IMR-90 (cell line): ENCODE data around the gene ZNF446. TPM values are rescaled to one million over a fixed set of nuclear protein-coding genes. Genes with fewer than 3 reads are reported as not detected.

Experiments
- ATAC-seq: fragments of 200-7000 bp; cut with Tn5 transposase; 2 replicates; pipeline ENCODE4 v1.9.1; 2020; ENCODE audit warnings: low read depth, mild to moderate bottlenecking, moderate library complexity
- BruUV-seq: library from RNA; stranded (reverse); fragments of 400-500 nt; replicated peaks from 2 replicates; lab custom pipeline; 2021; lab: Mats Ljungman, UMichigan
- CTCF ChIA-PET: fragments of 300-600 bp; formaldehyde crosslinking; extraction: SDS; loops from one replicate; lab custom pipeline; 2021; ENCODE audit warnings: antibody characterized with exemption; lab: Yijun Ruan, JAX
- POLR2A ChIA-PET: fragments of 300-600 bp; sonication (Branson Sonifier 250); formaldehyde crosslinking; loops from one replicate; lab custom pipeline; 2022; ENCODE audit warnings: antibody characterized with exemption; ENCODE audit not compliant: unreplicated experiment; lab: Charles Lee
- DNase-seq: peaks from one replicate; pipeline ENCODE4 v3.0.0; 2013
- H2AFZ ChIP-seq: replicated peaks from 2 replicates; pipeline ENCODE3; 2013; ENCODE audit warnings: low read length, mild to moderate bottlenecking; ENCODE audit not compliant: poor library complexity
- H2AK5ac ChIP-seq: 2 replicates; pipeline ENCODE4 v1.6.1; 2013; ENCODE audit warnings: low read depth, low read length, inconsistent platforms
- H2AK9ac ChIP-seq: replicated peaks from 2 replicates; pipeline ENCODE3; 2013; ENCODE audit warnings: mild to moderate bottlenecking, low read depth, low read length, moderate library complexity; ENCODE audit not compliant: poor library complexity
- H2BK120ac ChIP-seq: 2 replicates; pipeline ENCODE4 v1.6.1; 2013; ENCODE audit warnings: low read depth, low read length, inconsistent platforms
- H2BK15ac ChIP-seq: 3 replicates; pipeline ENCODE4 v1.6.1; 2013; ENCODE audit warnings: low read depth, low read length, inconsistent platforms
- H2BK20ac ChIP-seq: 2 replicates; pipeline ENCODE4 v1.6.1; 2013; ENCODE audit warnings: low read depth, mild to moderate bottlenecking, inconsistent platforms, low read length, moderate library complexity
- H2BK5ac ChIP-seq: 2 replicates; pipeline ENCODE4 v1.6.1; 2013; ENCODE audit warnings: mild to moderate bottlenecking, low read depth, low read length, inconsistent platforms; ENCODE audit not compliant: poor library complexity, severe bottlenecking
- H3K14ac ChIP-seq: replicated peaks from 2 replicates; pipeline ENCODE4 v1.6.1; 2013; ENCODE audit warnings: low read depth, low read length, inconsistent platforms
- H3K18ac ChIP-seq: 2 replicates; pipeline ENCODE4 v1.6.1; 2013; ENCODE audit warnings: low read depth, low read length, control low read depth
- H3K23ac ChIP-seq: 2 replicates; pipeline ENCODE4 v1.6.1; 2013; ENCODE audit warnings: low read depth, low read length, inconsistent platforms
- H3K27ac ChIP-seq: 2 replicates; pipeline ENCODE4 v1.5.1; 2013; ENCODE audit warnings: mild to moderate bottlenecking, control low read depth, low read length; ENCODE audit not compliant: insufficient read depth
- H3K27me3 ChIP-seq: 2 replicates; pipeline ENCODE4 v1.6.1; 2013; ENCODE audit warnings: low read length; ENCODE audit not compliant: control insufficient read depth, insufficient read depth
- H3K36me3 ChIP-seq: 2 replicates; pipeline ENCODE4 v1.6.1; 2013; ENCODE audit warnings: low read length, mixed read lengths; ENCODE audit not compliant: control insufficient read depth, insufficient read depth
- H3K4ac ChIP-seq: 2 replicates; pipeline ENCODE4 v1.6.1; 2013; ENCODE audit warnings: low read depth, low read length, inconsistent platforms
- H3K4me1 ChIP-seq: 2 replicates; pipeline ENCODE4 v1.6.1; 2013; ENCODE audit warnings: low read length, mixed read lengths; ENCODE audit not compliant: control insufficient read depth, insufficient read depth
- H3K4me2 ChIP-seq: 2 replicates; pipeline ENCODE4 v1.6.1; 2013; ENCODE audit warnings: low read depth, mild to moderate bottlenecking, control low read depth, low read length, moderate library complexity
- H3K4me3 ChIP-seq: 2 replicates; pipeline ENCODE4 v1.5.1; 2013; ENCODE audit warnings: low read depth, mild to moderate bottlenecking, control low read depth, low read length, moderate library complexity; ENCODE audit not compliant: insufficient read depth
- H3K56ac ChIP-seq: 2 replicates; pipeline ENCODE4 v1.6.1; 2013; ENCODE audit warnings: low read length, inconsistent platforms; ENCODE audit not compliant: insufficient read depth; ENCODE audit errors: extremely low read depth
- H3K79me1 ChIP-seq, 2 experiments: 2 replicates each; pipeline ENCODE4 v1.6.1; 2013; ENCODE audit warnings: low read length in 2 of 2, inconsistent platforms in 1 of 2, low read depth in 1 of 2
- H3K9ac ChIP-seq: 2 replicates; pipeline ENCODE4 v1.6.1; 2013; ENCODE audit warnings: low read depth, low read length, control low read depth
- H3K9me1 ChIP-seq: 2 replicates; pipeline ENCODE4 v1.6.1; 2013; ENCODE audit warnings: low read length, inconsistent platforms; ENCODE audit not compliant: insufficient read depth
- H3K9me3 ChIP-seq: 2 replicates; pipeline ENCODE4 v1.6.1; 2013; ENCODE audit warnings: low read length; ENCODE audit not compliant: control insufficient read depth, insufficient read depth
- H4K20me1 ChIP-seq: 2 replicates; pipeline ENCODE4 v1.6.1; 2013; ENCODE audit warnings: low read length, inconsistent platforms; ENCODE audit not compliant: insufficient read depth
- H4K5ac ChIP-seq: 2 replicates; pipeline ENCODE4 v1.6.1; 2013; ENCODE audit warnings: mild to moderate bottlenecking, low read depth, low read length, control low read depth
- H4K8ac ChIP-seq, 2 experiments: 2 replicates each; pipeline ENCODE4 v1.6.1; 2013; ENCODE audit warnings: low read depth in 2 of 2, low read length in 2 of 2, control low read depth in 1 of 2, inconsistent platforms in 1 of 2
- H4K91ac ChIP-seq: 2 replicates; pipeline ENCODE4 v1.6.1; 2013; ENCODE audit warnings: low read depth, low read length, inconsistent platforms; ENCODE audit not compliant: insufficient read depth
- BHLHE40 ChIP-seq: fragments of 150-350 bp; IDR thresholded peaks from 2 replicates; pipeline ENCODE4 v1.6.1; 2016; ENCODE audit warnings: mild to moderate bottlenecking, low read depth, low read length
- CEBPB ChIP-seq: IDR thresholded peaks from 2 replicates; pipeline ENCODE4 v1.6.1; 2012; ENCODE audit warnings: low read depth, low read length, improper control_type of control experiment
- CHD1 ChIP-seq: IDR thresholded peaks from 2 replicates; pipeline ENCODE4 v1.6.1; 2012; ENCODE audit warnings: low read depth, low read length, improper control_type of control experiment
- CTCF ChIP-seq: conservative IDR thresholded peaks from 2 replicates; pipeline ENCODE4 v1.5.1; 2012; ENCODE audit warnings: mild to moderate bottlenecking, low read depth, low read length, improper control_type of control experiment
- FOS ChIP-seq: fragments of 150-350 bp; IDR thresholded peaks from 2 replicates; pipeline ENCODE4 v1.6.1; 2016; ENCODE audit warnings: low read depth, low read length
- MAFK ChIP-seq: IDR thresholded peaks from 2 replicates; pipeline ENCODE4 v1.6.1; 2012; ENCODE audit warnings: low read depth, low read length, improper control_type of control experiment
- MXI1 ChIP-seq: IDR thresholded peaks from 2 replicates; pipeline ENCODE4 v1.6.1; 2012; ENCODE audit warnings: low read depth, mild to moderate bottlenecking, low read length, moderate library complexity, borderline replicate concordance
- RAD21 ChIP-seq: IDR thresholded peaks from 2 replicates; pipeline ENCODE4 v1.6.1; 2012; ENCODE audit warnings: low read length, improper control_type of control experiment
- RCOR1 ChIP-seq: IDR thresholded peaks from 2 replicates; pipeline ENCODE4 v1.6.1; 2012; ENCODE audit warnings: mild to moderate bottlenecking, low read length, improper control_type of control experiment; ENCODE audit not compliant: insufficient replicate concordance
- USF2 ChIP-seq: fragments of 150-350 bp; IDR thresholded peaks from 2 replicates; pipeline ENCODE4 v1.6.1; 2017; ENCODE audit warnings: mild to moderate bottlenecking, antibody characterized with exemption, low read length, low read depth
- WGBS, 2 experiments: methylation state at CpG; one replicate each; pipeline versions ENCODE4 v1.1.5 to v1.1.7; 2013; ENCODE audit warnings: missing lambda C conversion rate in 2 of 2; ENCODE audit not compliant: insufficient read length in 1 of 2; ENCODE audit errors: extremely low coverage in 2 of 2; 5-methylcytosine and 5-hydroxymethylcytosine counted together
- dilution Hi-C: fragments of 300-500 bp; cut with HindIII; formaldehyde crosslinking; loops from one replicate; pipeline ENCODE4 v1.14.3; 2018; ENCODE audit warnings: low sequenced_read_pairs; ENCODE audit not compliant: unreplicated experiment
- in situ Hi-C: fragments of 300-500 bp; cut with MboI; formaldehyde crosslinking; loops from 3 replicates; pipeline ENCODE4 v1.14.3; 2019; ENCODE audit warnings: low sequenced_read_pairs, inconsistent platforms, mixed read lengths
- intact Hi-C: fragments of 100-400 bp; cut with micrococcal nuclease; formaldehyde crosslinking; loops from 2 replicates; pipeline ENCODE4 v1.10.0; 2022
- polyA plus RNA-seq, 3 experiments: library from polyadenylated mRNA; depleted of rRNA; stranded (reverse); fragments of >200 nt; gene quantifications; 2 replicates each; pipeline ENCODE4 v1.2.3, GENCODE V29; 2012; ENCODE audit warnings: low replicate concordance in 1 of 3
- total RNA-seq: library from RNA; depleted of rRNA; stranded (reverse); fragments of >200 nt; gene quantifications from 2 replicates; pipeline ENCODE4 v1.2.3, GENCODE V29; 2012
- TF ChIP-seq, protein P1 (sequence below): fragments of 150-350 bp; IDR thresholded peaks from 2 replicates; pipeline ENCODE4 v1.6.1; 2016; ENCODE audit warnings: low read depth, mild to moderate bottlenecking, low read length, moderate library complexity, borderline replicate concordance

ZNF446 gene
- total and polyA plus RNA-seq, 2 of the 4 experiments (the other 2 are of a cell fraction) = 4.8 to 6.9 TPM

DNA sequence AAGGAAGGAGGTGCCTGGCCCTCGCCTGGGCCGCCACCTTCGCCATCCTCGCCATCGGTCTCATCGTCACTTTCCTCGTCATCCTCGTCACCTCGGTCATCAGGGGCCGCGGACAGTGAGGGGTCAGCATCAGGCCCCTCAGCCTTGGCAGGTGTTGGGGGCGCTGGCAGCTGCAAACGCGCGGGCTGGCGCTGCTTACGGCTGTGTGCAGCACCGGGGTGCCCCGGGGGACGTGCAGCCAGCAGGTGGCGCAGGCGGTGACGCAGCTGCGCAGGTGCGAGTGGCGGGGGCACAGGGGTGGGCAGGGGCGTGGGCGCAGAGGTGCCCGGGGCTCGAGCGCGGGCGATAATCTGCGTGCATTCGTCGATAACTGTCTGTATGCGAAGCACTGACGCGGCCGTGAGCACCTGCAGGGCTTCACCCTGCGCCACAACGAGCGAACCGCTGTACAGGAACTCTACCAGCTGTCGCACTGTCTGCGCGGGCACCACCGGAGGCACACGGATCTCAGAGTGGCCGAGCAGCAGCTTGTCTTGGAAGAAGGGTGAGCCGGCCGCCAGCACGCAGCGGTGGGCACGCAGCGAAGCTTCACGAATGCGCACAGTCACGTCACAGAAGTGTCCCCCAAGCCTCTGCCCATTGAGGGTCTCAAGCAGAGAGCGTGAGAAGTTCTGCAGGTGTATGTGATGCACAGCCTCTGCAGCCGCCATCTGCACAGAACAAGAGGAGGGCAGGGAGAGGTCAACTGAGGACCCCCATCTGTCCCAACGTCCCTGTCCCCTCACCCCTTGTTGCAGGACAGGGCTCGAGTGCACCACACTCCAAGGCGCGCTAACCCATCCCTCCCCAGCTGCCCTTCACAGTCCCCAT lies 41.0 kb downstream of the ZNF446 start:
- TF ChIP-seq MAFK (no peak), CEBPB (no peak), RCOR1 (no peak), CHD1 (no peak), FOS (no peak), RAD21 (no peak), MXI1 (no peak), CTCF (no peak), USF2 (no peak), BHLHE40 (no peak)
- TF ChIP-seq, protein P1, sequence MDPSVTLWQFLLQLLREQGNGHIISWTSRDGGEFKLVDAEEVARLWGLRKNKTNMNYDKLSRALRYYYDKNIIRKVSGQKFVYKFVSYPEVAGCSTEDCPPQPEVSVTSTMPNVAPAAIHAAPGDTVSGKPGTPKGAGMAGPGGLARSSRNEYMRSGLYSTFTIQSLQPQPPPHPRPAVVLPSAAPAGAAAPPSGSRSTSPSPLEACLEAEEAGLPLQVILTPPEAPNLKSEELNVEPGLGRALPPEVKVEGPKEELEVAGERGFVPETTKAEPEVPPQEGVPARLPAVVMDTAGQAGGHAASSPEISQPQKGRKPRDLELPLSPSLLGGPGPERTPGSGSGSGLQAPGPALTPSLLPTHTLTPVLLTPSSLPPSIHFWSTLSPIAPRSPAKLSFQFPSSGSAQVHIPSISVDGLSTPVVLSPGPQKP = no peak
- POLR2A ChIA-PET = no interaction called here
- Histone ChIP-seq H2BK20ac (no peak overlapping the region), H3K27me3 (no peaks in the 10 kb centered on the region), H3K4me2 (no peak overlapping the region; the same call in 1 of the 2 replicates), H3K18ac (no peak overlapping the region), H3K27ac (no peak overlapping the region), H4K20me1 (peaks cover 26% of the 10 kb centered on the region), H3K23ac (no peak overlapping the region), H3K79me1 (peaks cover 4 to 65% of the 10 kb centered on the region in 2 experiments; a peak in 3 of 4 replicates), H2AK9ac (no peak overlapping the region), H2AK5ac (no peak overlapping the region), H3K56ac (no peak overlapping the region), H3K9me1 (peaks cover 8% of the 10 kb centered on the region), H4K8ac (no peak overlapping the region), H2BK15ac (no peak overlapping the region), H3K4me3 (no peak overlapping the region), H3K36me3 (peaks cover 18% of the 10 kb centered on the region), H2AFZ (no peak overlapping the region), H2BK120ac (no peak overlapping the region), H3K9me3 (no peaks in the 10 kb centered on the region), H3K14ac (no peak overlapping the region), H4K5ac (no peak overlapping the region), H4K91ac (no peak overlapping the region), H2BK5ac (no peak overlapping the region), H3K4me1 (peaks cover 6% of the 10 kb centered on the region), H3K9ac (no peak overlapping the region), H3K4ac (no peak overlapping the region)
- CTCF ChIA-PET = no interaction called here
- intact Hi-C loops (loop anchor here (5.0 kb wide), 1 partner anchor 210 kb away; the partner anchor contains the start of gene ERVK3-1), dilution Hi-C loops (no loop called here), in situ Hi-C loops (no loop called here)
- DNase-seq = no peak
- no peak for ATAC-seq
- WGBS, 2 experiments = 95% methylated on average over 32 of the region's 65 CpGs; no CpG with 5 or more reads in 1 of the 2 experiments
- BruUV-seq = no TSS peak
